ENCODE data around the gene GGCT.

DNA sequence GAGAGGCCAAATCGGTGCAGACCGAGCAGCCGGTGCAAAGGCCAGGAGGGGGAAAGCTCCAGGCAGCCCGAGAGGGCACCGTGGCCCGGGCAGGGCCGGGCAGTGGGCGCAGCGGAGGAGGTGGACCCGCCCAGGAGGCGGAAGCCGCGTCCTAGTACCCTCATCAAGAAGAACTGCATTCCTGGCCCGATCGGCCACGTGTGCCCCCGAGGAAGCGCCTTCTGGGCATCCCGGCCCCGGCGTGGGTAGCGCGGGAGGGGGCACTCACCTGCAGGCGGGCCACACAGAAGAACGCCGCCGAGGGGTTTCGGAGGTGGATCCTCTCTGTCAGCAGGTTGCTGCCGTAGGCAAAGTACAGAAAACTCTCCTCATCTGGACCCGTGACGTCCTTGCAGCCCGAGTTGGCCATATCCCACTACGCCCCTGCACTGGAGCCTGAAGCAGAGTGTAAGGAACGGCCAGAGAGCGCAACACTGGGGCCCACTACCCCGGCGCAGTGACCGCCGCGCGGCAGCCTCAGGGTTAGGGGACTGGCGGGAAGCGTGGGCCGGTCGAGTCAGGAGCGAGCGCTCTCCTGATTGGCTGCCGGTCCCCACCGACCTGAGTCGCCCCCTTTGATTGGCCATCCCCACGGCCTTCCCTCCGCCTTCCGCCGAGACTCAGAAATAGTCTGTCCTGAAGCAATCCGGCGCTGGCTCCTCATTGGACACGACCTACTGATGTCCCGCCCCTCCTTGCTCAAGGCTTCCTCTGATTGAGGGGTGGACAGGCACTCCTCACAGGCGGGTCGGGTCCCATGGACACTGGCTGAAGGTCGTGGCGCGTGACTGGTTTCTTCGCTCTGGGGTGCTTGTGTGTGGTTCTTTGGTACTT is at the start of gene GGCT:
- TF ChIP-seq, protein P1, sequence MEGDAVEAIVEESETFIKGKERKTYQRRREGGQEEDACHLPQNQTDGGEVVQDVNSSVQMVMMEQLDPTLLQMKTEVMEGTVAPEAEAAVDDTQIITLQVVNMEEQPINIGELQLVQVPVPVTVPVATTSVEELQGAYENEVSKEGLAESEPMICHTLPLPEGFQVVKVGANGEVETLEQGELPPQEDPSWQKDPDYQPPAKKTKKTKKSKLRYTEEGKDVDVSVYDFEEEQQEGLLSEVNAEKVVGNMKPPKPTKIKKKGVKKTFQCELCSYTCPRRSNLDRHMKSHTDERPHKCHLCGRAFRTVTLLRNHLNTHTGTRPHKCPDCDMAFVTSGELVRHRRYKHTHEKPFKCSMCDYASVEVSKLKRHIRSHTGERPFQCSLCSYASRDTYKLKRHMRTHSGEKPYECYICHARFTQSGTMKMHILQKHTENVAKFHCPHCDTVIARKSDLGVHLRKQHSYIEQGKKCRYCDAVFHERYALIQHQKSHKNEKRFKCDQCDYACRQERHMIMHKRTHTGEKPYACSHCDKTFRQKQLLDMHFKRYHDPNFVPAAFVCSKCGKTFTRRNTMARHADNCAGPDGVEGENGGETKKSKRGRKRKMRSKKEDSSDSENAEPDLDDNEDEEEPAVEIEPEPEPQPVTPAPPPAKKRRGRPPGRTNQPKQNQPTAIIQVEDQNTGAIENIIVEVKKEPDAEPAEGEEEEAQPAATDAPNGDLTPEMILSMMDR (IDR thresholded peaks at IDR 0.05): peak in 1 of 3 donors; percentile 17
- TF ChIP-seq POLR2A (IDR thresholded peaks at IDR 0.05): peak; percentile 91
